Cardiac fibroblast (primary cell): ENCODE measurements around the gene PCMT1.

Experiments
- DNase-seq, 2 donors: peaks; one replicate each; pipeline versions ENCODE4 v3.0.0 to v3.0.0-alpha.2; 2010; ENCODE audit warnings: low read depth in 2 of 2
- H3K4me3 ChIP-seq, 2 donors: replicated peaks in 1 of 2; 1 replicate in 1 of 2; 2 replicates in 1 of 2; pipeline ENCODE4 v1.5.1; 2011; ENCODE audit warnings: low read depth in 2 of 2, low read length in 2 of 2, mild to moderate bottlenecking in 2 of 2, moderate library complexity in 1 of 2
- CTCF ChIP-seq: IDR thresholded peaks from one replicate; pipeline ENCODE4 v1.5.1; 2011; ENCODE audit warnings: low read depth, mild to moderate bottlenecking, low read length, inconsistent platforms

PCMT1 gene

DNA sequence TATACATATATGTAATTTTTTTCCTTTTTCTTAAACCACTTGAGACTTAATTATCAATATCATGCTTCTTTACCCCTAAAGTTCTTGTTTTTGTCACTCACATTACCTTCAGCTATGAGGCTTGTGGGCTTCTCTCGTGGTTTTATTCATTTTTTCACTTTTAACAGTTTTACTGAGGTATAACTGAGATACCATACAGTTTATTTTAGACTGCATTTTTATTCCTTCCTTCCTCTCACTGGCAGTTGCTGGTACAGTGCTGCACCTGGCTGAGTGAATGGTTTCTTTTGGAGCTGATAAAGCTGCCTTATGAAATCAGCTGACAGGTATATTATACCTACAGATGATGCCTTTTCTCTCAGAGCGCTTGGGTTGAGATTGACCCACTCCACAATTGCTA, 60.3 kb downstream of the PCMT1 start:
- no peak for DNase-seq
- TF ChIP-seq CTCF, result no peak
- H3K4me3 ChIP-seq, result no peak overlapping the region

GRCh38 chr6:149813351-149813750, 63.8 kb downstream of the PCMT1 start:
- DNase-seq, result no peak
- H3K4me3 ChIP-seq, result no peak overlapping the region
- no peak for TF ChIP-seq CTCF

- no peak for DNase-seq
- TF ChIP-seq CTCF, result no peak
- H3K4me3 ChIP-seq, result no peak overlapping the region
Measured at GRCh38 chr6:149815788-149816187, 66.2 kb downstream of the PCMT1 start.

GRCh38 chr6:149820506-149820905, 71.0 kb downstream of the PCMT1 start:
- TF ChIP-seq CTCF, result no peak
- no peak overlapping the region for H3K4me3 ChIP-seq
- DNase-seq, result no peak

DNA sequence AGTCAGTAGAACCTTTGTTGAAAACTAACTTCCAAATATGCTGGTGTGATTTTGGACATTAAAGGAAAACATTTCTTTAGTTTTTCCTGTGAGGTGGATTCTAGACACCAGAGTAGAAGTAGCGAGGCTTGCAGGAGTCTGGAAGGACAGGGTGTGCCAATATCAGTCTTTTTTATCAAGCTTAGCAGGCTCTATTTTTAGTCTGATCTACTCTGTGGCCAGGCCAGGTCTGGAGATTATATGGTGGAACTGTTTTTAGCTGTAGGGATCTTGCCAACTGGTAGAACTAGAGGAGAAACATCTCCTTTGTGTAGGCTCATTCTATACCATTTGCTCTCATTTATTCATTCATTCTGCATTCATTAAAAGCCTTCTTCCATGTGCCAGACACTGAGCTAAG, 72.0 kb downstream of the PCMT1 start:
- no peak overlapping the region for H3K4me3 ChIP-seq
- no peak for DNase-seq
- no peak for TF ChIP-seq CTCF

DNA sequence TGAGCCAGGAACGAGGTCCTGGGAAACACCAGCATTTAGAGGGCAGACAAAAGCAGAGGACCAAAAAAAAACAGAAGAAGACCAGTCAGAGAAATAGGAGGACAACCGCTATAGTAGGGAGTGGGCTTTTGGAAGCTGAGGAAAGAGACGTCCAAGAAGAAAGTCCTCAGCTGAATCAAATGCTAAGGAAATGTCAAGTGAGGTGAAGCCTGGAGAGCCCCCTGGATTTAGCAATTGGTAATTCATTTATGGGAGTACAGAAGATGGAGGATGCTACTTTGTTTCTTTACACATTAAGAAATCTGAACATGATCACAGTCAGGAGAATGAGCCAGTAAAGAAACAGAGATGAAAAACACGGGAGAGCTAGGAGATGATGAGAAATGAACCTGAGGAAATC, 73.5 kb downstream of the PCMT1 start:
- DNase-seq, result no peak
- TF ChIP-seq CTCF, result no peak
- no peak overlapping the region for H3K4me3 ChIP-seq

DNA sequence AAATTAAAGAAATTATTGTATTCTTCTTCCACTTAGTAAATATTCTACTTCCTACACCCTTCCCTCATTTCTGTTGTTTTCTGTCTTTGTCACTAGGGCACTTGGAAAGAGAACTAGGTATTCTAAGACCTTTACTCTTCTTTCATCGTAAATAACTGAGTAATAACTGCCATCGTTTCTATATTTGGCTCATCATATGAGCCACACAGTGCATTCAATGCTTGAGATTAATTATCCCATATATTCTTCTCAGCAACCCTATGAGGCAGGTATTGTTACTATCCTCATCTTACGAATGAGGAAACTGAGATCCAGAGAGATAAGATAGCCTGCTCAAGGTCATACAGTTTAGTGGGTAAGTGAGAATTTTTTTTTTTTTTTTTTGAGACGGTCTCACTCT, 75.8 kb downstream of the PCMT1 start:
- H3K4me3 ChIP-seq, result no peak overlapping the region
- TF ChIP-seq CTCF, result no peak
- no peak for DNase-seq
